ENCODE results near the gene ELMOD3. TPM values are rescaled to one million over a fixed set of nuclear protein-coding genes. Genes with fewer than 3 reads are reported as not detected.

ELMOD3 gene
- total RNA-seq, 2 donors from 2014 or later: 20.0 to 23.2 TPM

- Mint-ChIP-seq H3K27me3 (no peaks in the 10 kb centered on the region), H3K4me3 (peak overlapping the region; percentile 95), H3K4me1 (peaks cover 26% of the 10 kb centered on the region), H3K36me3 (ENCODE audit: low read depth) (no peaks in the 10 kb centered on the region), H3K27ac (peak overlapping the region; percentile 88)
- no peaks in the 10 kb centered on the region for H3K9me3 ChIP-seq (ENCODE audit: control insufficient read depth, low read length, poor library complexity, severe bottlenecking)
- DNase-seq (no peak), ATAC-seq (no peak)
These were observed 64.6 kb downstream of the ELMOD3 start for GRCh38 chr2:85419009-85419675.

DNA sequence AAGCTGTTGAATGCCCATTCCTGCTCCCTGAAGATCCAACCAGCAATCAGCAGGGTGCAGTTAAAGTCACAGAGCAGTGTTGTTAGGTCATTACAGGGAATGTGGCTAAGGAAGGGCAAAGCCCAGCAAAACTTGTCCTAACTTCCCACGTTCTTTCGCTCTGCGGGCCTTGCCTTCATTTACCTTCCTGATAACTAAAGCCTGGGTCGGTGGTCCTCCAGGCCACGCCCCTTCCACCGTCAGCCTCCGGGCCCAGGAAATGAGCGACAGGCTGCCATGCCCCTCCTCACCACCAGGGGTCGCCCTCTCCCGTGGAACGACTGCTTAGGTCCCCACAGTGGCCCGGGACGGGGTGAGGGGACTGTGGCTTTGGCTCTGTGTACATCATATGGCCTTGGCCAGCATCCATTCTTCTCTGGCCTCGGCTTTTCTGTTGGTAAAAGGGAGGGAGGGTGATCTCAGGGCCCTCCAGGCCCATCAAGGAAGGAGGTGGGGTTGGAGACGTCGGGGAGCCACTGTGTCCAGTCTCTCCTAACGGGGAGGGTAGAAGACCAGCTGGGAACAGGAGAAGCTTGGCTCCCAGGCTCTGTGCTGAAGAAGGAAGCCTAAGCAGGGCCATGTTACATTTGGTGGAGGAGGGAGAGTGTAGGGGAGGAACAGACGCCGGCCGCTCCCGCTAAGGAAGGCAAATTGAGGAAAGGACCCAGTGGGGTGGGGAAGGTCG lies 66.1 kb downstream of the ELMOD3 start:
- Mint-ChIP-seq H3K4me1 (peaks cover 20% of the 10 kb centered on the region), H3K4me3 (peak overlapping the region; percentile 88), H3K27ac (peak overlapping the region; percentile 92), H3K27me3 (no peaks in the 10 kb centered on the region), H3K36me3 (ENCODE audit: low read depth) (no peaks in the 10 kb centered on the region)
- ATAC-seq (peak; percentile 74), DNase-seq (peak; percentile 83 to 89 (median 84))
- H3K9me3 ChIP-seq (ENCODE audit: control insufficient read depth, low read length, poor library complexity, severe bottlenecking): no peaks in the 10 kb centered on the region

GRCh38 chr2:85421260-85422071 lies 66.9 kb downstream of the ELMOD3 start:
- DNase-seq: no peak
- H3K27ac Mint-ChIP-seq: peak overlapping the region; percentile 92
- no peaks in the 10 kb centered on the region for H3K36me3 Mint-ChIP-seq (ENCODE audit: low read depth)
- H3K4me1 Mint-ChIP-seq: peaks cover 20% of the 10 kb centered on the region
- H3K4me3 Mint-ChIP-seq: no peak overlapping the region
- H3K27me3 Mint-ChIP-seq: no peaks in the 10 kb centered on the region
- ATAC-seq: no peak
- no peaks in the 10 kb centered on the region for H3K9me3 ChIP-seq (ENCODE audit: control insufficient read depth, low read length, poor library complexity, severe bottlenecking)

DNA sequence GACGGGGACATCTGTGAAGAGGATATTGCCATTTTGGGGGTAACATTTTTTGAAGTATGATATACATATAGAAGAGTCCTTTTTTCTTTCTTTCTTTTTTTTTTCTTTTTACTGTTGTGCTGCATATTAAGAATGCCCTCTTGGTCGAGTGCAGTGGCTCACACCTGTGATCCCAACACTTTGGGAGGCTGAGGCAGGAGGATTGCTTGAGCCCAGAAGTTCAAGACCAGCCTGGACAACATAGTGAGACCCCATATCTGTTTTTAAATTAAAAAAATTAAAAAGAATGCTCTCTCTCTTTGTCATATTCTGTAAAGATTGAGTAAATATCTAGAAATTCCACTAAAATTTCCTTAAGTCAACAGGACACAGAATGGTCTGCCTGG lies 67.5 kb downstream of the ELMOD3 start:
- ATAC-seq (no peak), DNase-seq (no peak)
- Mint-ChIP-seq H3K27ac (peak overlapping the region; percentile 27), H3K36me3 (ENCODE audit: low read depth) (no peaks in the 10 kb centered on the region), H3K4me1 (peaks cover 20% of the 10 kb centered on the region), H3K4me3 (no peak overlapping the region), H3K27me3 (no peaks in the 10 kb centered on the region)
- H3K9me3 ChIP-seq (ENCODE audit: control insufficient read depth, low read length, poor library complexity, severe bottlenecking): no peaks in the 10 kb centered on the region

DNA sequence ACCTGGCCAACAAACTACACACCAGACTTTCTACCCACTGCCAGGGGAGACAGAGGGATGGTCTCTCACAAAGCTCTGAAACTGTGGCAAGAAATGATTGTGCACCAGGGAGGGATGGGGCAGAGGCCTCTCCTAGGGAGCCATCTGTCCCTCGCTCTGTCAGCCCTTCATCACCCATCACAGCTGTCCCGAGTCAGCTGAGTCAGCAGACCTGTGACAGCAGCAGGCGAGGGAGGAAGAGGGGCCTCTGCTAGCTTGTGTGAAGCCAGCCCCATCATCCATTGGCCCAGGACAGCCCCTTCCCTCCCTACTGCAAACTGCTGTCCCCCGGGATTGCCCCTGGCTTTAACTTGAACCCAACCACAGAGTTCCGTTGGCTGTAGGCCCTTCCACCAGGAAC lies 69.0 kb downstream of the ELMOD3 start:
- H3K27ac Mint-ChIP-seq: no peak overlapping the region
- ATAC-seq (no peak), DNase-seq (no peak)
- no peak overlapping the region for H3K4me3 Mint-ChIP-seq
- H3K36me3 Mint-ChIP-seq (ENCODE audit: low read depth): no peaks in the 10 kb centered on the region
- no peaks in the 10 kb centered on the region for H3K9me3 ChIP-seq (ENCODE audit: control insufficient read depth, low read length, poor library complexity, severe bottlenecking)
- no peaks in the 10 kb centered on the region for H3K27me3 Mint-ChIP-seq
- peaks cover 20% of the 10 kb centered on the region for H3K4me1 Mint-ChIP-seq

DNA sequence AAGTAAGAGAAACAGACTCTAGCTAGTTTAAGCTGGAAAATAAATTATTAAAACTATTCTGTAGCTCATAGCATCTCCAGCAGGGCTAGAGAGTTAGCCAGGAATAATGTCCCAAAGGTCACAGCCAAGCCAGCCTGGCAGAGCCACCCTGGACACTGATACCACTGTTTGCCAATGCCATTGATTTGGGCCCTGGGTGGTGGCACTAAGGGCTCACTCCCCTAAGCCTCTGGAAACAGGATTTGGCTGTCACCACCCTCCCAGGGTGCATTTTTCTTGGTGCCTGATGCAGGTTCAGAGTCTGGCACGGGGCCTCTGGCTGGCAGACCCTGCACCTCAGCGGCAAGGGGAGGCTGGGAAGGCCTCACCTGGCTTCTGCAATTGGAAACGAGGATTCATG lies 71.0 kb downstream of the ELMOD3 start:
- H3K9me3 ChIP-seq (ENCODE audit: control insufficient read depth, low read length, poor library complexity, severe bottlenecking): no peaks in the 10 kb centered on the region
- DNase-seq (no peak), ATAC-seq (no peak)
- no peaks in the 10 kb centered on the region for H3K27me3 Mint-ChIP-seq
- no peak overlapping the region for H3K27ac Mint-ChIP-seq
- H3K4me1 Mint-ChIP-seq: peaks cover 12% of the 10 kb centered on the region
- no peak overlapping the region for H3K4me3 Mint-ChIP-seq
- no peaks in the 10 kb centered on the region for H3K36me3 Mint-ChIP-seq (ENCODE audit: low read depth)

- no peaks in the 10 kb centered on the region for H3K9me3 ChIP-seq (ENCODE audit: control insufficient read depth, low read length, poor library complexity, severe bottlenecking)
- H3K4me3 Mint-ChIP-seq: no peak overlapping the region
- DNase-seq (no peak), ATAC-seq (no peak)
- H3K27me3 Mint-ChIP-seq: no peaks in the 10 kb centered on the region
- no peak overlapping the region for H3K27ac Mint-ChIP-seq
- no peaks in the 10 kb centered on the region for H3K36me3 Mint-ChIP-seq (ENCODE audit: low read depth)
- H3K4me1 Mint-ChIP-seq: peaks cover 6% of the 10 kb centered on the region
These were observed 72.8 kb downstream of the ELMOD3 start for GRCh38 chr2:85427300-85427835.

- Mint-ChIP-seq H3K36me3 (ENCODE audit: low read depth) (no peaks in the 10 kb centered on the region), H3K27me3 (no peaks in the 10 kb centered on the region), H3K27ac (no peak overlapping the region), H3K4me1 (peaks cover 6% of the 10 kb centered on the region), H3K4me3 (no peak overlapping the region)
- no peaks in the 10 kb centered on the region for H3K9me3 ChIP-seq (ENCODE audit: control insufficient read depth, low read length, poor library complexity, severe bottlenecking)
- ATAC-seq: no peak
- no peak for DNase-seq
These were observed 73.8 kb downstream of the ELMOD3 start for GRCh38 chr2:85428343-85428881.

- H3K27ac Mint-ChIP-seq: peak overlapping the region; percentile 29
- H3K36me3 Mint-ChIP-seq (ENCODE audit: low read depth): no peaks in the 10 kb centered on the region
- no peaks in the 10 kb centered on the region for H3K27me3 Mint-ChIP-seq
- DNase-seq (no peak), ATAC-seq (no peak)
- no peaks in the 10 kb centered on the region for H3K9me3 ChIP-seq (ENCODE audit: control insufficient read depth, low read length, poor library complexity, severe bottlenecking)
- H3K4me3 Mint-ChIP-seq: no peak overlapping the region
- H3K4me1 Mint-ChIP-seq: peaks cover 4% of the 10 kb centered on the region
These were observed 74.8 kb downstream of the ELMOD3 start for GRCh38 chr2:85429213-85429923.

GRCh38 chr2:85429924-85430289 lies 75.3 kb downstream of the ELMOD3 start:
- Mint-ChIP-seq H3K4me1 (peaks cover 4% of the 10 kb centered on the region), H3K27me3 (no peaks in the 10 kb centered on the region), H3K27ac (no peak overlapping the region), H3K4me3 (no peak overlapping the region), H3K36me3 (ENCODE audit: low read depth) (no peaks in the 10 kb centered on the region)
- no peaks in the 10 kb centered on the region for H3K9me3 ChIP-seq (ENCODE audit: control insufficient read depth, low read length, poor library complexity, severe bottlenecking)
- ATAC-seq: no peak
- DNase-seq: no peak

DNA sequence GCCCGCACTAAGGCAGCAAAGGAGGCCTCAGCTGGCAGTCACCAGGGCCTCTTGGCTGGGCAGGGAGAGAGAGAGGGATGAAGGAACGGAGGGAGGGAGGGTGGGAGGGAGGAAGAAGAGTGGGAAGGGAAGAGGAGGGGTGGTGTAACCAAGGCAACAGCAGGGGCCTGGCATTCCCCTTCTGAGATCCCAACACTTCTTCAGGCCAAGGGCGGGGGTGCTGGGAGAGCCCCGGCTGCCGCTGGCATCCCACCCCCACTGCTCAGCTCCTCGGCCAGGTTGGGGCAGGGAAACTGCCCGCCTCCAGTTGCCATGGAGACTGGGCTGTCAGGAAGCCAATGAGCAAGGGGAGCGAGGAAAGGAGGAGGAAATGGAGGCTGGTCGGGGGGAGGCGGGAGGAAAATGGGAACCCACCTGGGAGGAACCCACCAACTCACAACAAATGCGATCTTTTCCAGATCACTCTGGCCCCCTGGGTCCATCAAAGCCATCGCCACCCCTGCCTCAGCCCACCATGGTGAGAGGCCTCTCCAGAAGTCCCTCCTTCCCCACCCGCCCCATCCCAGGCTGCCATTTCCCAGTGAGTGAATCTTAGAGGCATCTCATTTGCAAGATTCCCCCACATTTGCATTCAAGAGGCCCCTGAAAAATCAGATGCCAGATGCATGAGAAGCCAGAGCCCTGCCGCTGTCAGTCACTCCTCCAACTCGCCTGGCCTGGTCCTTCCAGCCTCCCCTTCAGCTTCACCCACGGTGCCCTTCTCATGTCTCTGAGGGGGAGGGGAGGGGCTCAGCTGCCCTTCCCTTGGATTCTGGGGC lies 76.4 kb downstream of the ELMOD3 start:
- Mint-ChIP-seq H3K27ac (no peak overlapping the region), H3K4me1 (peaks cover 4% of the 10 kb centered on the region), H3K27me3 (no peaks in the 10 kb centered on the region), H3K36me3 (ENCODE audit: low read depth) (no peaks in the 10 kb centered on the region), H3K4me3 (no peak overlapping the region)
- no peaks in the 10 kb centered on the region for H3K9me3 ChIP-seq (ENCODE audit: control insufficient read depth, low read length, poor library complexity, severe bottlenecking)
- ATAC-seq (no peak), DNase-seq (no peak)

DNA sequence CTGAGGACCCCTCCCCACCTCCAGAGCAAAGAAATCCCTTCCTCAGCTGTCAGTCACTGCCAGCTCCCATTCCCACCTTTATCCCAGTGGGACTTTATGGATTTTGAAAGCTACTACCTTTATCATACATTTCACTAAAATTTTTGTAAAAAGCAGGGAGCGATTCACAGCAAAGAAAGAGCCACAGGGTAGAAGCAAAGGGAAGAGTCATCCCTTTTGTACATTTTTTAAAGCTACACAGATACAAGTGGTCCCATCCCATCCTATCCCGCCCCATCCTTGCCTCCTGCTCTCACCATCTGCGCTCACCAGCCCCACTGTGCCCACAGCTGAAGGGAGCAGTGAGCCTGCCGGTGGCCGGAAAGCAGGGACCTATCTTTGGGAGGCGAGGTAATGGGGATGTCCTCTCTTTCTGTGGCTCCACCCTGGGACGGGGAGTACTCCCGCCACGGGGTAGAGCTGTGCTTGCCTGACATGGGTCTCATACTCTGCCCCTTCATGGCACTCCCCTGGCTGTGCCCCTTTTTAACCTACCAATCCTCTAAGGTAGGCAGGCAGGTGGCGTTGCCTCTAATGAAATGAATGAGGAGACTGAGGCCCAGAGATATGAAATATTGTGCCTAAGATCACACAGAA lies 77.1 kb downstream of the ELMOD3 start:
- H3K9me3 ChIP-seq (ENCODE audit: control insufficient read depth, low read length, poor library complexity, severe bottlenecking): no peaks in the 10 kb centered on the region
- Mint-ChIP-seq H3K27me3 (no peaks in the 10 kb centered on the region), H3K4me1 (peaks cover 5% of the 10 kb centered on the region), H3K27ac (no peak overlapping the region), H3K36me3 (ENCODE audit: low read depth) (no peaks in the 10 kb centered on the region), H3K4me3 (no peak overlapping the region)
- no peak for ATAC-seq
- DNase-seq: no peak

Data from T-helper 17 cell (primary cell).